Heart left ventricle (tissue), 16 donors: ENCODE results near the gene DAD1. TPM values are rescaled to one million over a fixed set of nuclear protein-coding genes. Genes with fewer than 3 reads are reported as not detected.
A peak's percentile ranks its signal among the peaks of the same experiment; 100 is the strongest.

Experiments used
- ATAC-seq, 4 donors: fragments of 200-7000 bp; cut with Tn5 transposase; one replicate each; pipeline ENCODE4 v1.9.1; 2020 to 2022; ENCODE audit warnings: moderate library complexity in 4 of 4, mild to moderate bottlenecking in 3 of 4, moderate number of reproducible peaks in 1 of 4
- DNase-seq, 5 donors: peaks; one replicate each; pipeline ENCODE4 v3.0.0-alpha.2; 2020
- H3K27ac ChIP-seq, 12 donors: fragments of 200-600 bp; sonication (generic) in 4 of 12; one replicate each; pipeline versions ENCODE4 v1.5.0 to v1.8.0; 2016 to 2022; ENCODE audit warnings: mild to moderate bottlenecking in 2 of 12
- H3K27me3 ChIP-seq, 9 donors: fragments of 200-600 bp; sonication (generic) in 2 of 9; one replicate each; pipeline versions ENCODE4 v1.5.1 to v1.8.0; 2016 to 2022; ENCODE audit warnings: mild to moderate bottlenecking in 3 of 9
- H3K36me3 ChIP-seq, 9 donors: fragments of 200-600 bp; sonication (generic) in 2 of 9; one replicate each; pipeline versions ENCODE4 v1.5.0 to v1.8.0; 2018 to 2022; ENCODE audit warnings: mild to moderate bottlenecking in 2 of 9
- H3K4me1 ChIP-seq, 12 donors: fragments of 200-600 bp; sonication (generic) in 4 of 12; one replicate each; pipeline versions ENCODE4 v1.5.0 to v1.8.0; 2016 to 2022; ENCODE audit warnings: mild to moderate bottlenecking in 3 of 12
- H3K4me3 ChIP-seq, 12 donors: fragments of 200-600 bp; sonication (generic) in 4 of 12; one replicate each; pipeline versions ENCODE4 v1.5.0 to v1.8.0; 2017 to 2022; ENCODE audit warnings: mild to moderate bottlenecking in 9 of 12, moderate library complexity in 4 of 12
- H3K9me3 ChIP-seq, 12 donors: fragments of 200-600 bp; sonication (generic) in 4 of 12; one replicate each; pipeline versions ENCODE4 v1.5.0 to v1.8.0; 2016 to 2022; ENCODE audit warnings: mild to moderate bottlenecking in 1 of 12
- POLR2A ChIP-seq, 2 donors: fragments of 450-650 bp; IDR thresholded peaks; one replicate each; pipeline ENCODE4 v1.6.1; 2017; ENCODE audit warnings: antibody characterized with exemption in 2 of 2, mild to moderate bottlenecking in 2 of 2, moderate library complexity in 2 of 2
- WGBS, 4 donors: extraction: QIAGEN DNeasy Blood & Tissue Kit in 2 of 4; methylation state at CpG; one replicate each; pipeline versions ENCODE4 v1.1.5 to v1.1.7; 2013 to 2018; 5-methylcytosine and 5-hydroxymethylcytosine counted together
- intact Hi-C, 10 donors: fragments of 100-400 bp; cut with DNase I; formaldehyde crosslinking; loops; one replicate each; pipeline versions ENCODE4 v1.11.1 to v1.14.2; 2022
- polyA plus RNA-seq, 2 donors: library from polyadenylated mRNA; stranded (reverse); fragments of 200-250 nt; gene quantifications; one replicate each; pipeline ENCODE4 v1.2.3, GENCODE V29; 2013
- total RNA-seq, 9 donors: library from RNA; depleted of rRNA in 2 of 9; stranded (reverse); fragments of >200 nt in 2 of 9; fragmentation: NEBNext Ultra II Directional in 3 of 9; extraction: Animal tissue kit (Norgen Biotek cat#: 25700) in 3 of 9; gene quantifications; one replicate each; pipeline versions ENCODE4 v1.1.0 to v1.2.4, GENCODE V29; 2016 to 2023
- TF ChIP-seq, protein P1 (sequence below), 12 donors: fragments of 200-600 bp; sonication (generic) in 4 of 12; IDR thresholded peaks; one replicate each; pipeline versions ENCODE4 v1.5.0 to v1.8.0; 2018 to 2022; ENCODE audit warnings: antibody characterized with exemption in 12 of 12, mild to moderate bottlenecking in 5 of 12
- donor health status: ischemic (EF 13 %, LVEDD 7.1; RV severe dilation, severe dysfunction).
- donor health status: healthy with polysubstance abuse.
- donor health status: DM: no; HTN: yes; CAD: no.
- donor health status: DM: no; HTN: no; CAD: no.
- donor health status: ischemic (EF 25% LVEDD 6.9; RV normal size, moderate dysfunction).
- donor health status: ischemic (EF 25% LVEDD 5.7; RV mildly dilated, moderate dysfunction).
- donor health status: healthy.
- donor health status: DM: yes; HTN: yes; CAD: no.
- donor health status: ischemic (EF 35%, LVEDD 5.7; RV mildly dilated, moderate dysfunction).
- donor health status: nonischemic (EF 11% LVEDD 7.7; RV severe dilation, severe dysfunction).
- donor health status: DM: yes; HTN: yes; CAD: no.
- donor health status: PGD.
- donor health status: ischemic (EF 29% LVEDD 5.4; RV normal size, mild dysfunction).
- donor health status: nonischemic (EF 23%, LVEDD 6.1; RV moderate dilation, normal function).

DAD1 gene
- total and polyA plus RNA-seq, 11 donors: 108 to 402 (median 147) TPM

DNA sequence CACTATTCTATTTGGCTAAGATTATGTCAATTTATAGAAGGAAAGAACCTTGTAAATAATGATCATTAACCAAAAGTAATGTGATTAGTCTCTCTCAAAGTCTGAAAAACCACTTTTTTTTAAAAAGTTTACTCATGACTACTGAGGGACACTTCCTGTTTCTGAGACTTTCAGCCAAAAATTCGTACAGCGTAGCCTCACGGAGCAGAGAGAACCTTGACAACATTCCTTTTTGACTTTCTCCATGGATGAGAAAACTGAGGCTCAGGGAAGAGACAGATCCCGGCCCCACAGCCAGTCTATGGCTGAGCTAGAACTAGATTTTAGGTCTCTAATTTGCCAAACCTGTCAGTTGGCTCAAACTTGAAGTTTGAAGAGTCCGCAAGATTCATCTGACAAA is 68.2 kb downstream of the DAD1 start:
- H3K4me3 ChIP-seq: peak overlapping the region in 1 of 12 donors; percentile 33
- H3K27ac ChIP-seq: peak overlapping the region in 3 of 12 donors; percentile 5 to 77 (median 22)
- intact Hi-C loops: no loop called here

DNA sequence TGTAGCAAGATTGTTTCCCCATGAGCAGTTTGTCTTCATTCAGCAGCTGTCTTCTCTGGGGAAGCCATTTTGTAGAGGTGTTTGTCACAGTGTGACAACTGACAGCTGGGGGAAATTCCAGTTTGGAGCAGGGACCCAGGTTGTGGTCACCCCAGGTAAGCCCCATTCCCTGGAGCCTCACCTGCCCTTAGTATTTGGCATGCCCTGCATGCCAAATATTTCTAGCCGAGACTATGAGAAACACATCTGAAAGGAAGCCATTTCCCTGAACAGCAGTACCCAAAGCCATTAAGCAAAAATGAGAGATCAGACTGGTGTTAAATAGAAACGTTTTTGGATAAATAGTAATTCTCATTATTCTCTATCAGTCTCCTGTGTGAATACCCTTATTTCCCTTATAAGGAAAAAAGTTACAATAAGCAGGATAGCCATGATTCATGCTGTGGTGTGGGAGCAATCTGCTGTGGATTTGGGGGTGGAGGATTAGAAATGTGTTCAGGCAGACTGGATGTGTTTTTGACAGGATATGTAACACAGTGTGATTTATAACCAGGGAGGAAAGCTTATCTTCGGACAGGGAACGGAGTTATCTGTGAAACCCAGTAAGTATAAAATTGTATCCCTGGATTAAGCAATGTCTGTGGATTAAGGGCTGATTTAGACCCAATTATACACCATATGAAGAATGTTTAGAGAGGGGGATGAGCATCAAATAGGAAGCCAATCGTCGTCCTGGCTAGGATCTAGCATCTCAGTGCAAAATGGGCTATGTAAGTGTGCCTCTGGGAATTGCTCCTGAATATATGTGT is 68.9 kb downstream of the DAD1 start:
- peak overlapping the region in 1 of 12 donors; percentile 33 for H3K4me3 ChIP-seq
- no peak for DNase-seq
- H3K36me3 ChIP-seq: no peaks in the 10 kb centered on the region
- ATAC-seq: no peak
- no peaks in the 10 kb centered on the region for H3K27me3 ChIP-seq
- TF ChIP-seq, protein P1, sequence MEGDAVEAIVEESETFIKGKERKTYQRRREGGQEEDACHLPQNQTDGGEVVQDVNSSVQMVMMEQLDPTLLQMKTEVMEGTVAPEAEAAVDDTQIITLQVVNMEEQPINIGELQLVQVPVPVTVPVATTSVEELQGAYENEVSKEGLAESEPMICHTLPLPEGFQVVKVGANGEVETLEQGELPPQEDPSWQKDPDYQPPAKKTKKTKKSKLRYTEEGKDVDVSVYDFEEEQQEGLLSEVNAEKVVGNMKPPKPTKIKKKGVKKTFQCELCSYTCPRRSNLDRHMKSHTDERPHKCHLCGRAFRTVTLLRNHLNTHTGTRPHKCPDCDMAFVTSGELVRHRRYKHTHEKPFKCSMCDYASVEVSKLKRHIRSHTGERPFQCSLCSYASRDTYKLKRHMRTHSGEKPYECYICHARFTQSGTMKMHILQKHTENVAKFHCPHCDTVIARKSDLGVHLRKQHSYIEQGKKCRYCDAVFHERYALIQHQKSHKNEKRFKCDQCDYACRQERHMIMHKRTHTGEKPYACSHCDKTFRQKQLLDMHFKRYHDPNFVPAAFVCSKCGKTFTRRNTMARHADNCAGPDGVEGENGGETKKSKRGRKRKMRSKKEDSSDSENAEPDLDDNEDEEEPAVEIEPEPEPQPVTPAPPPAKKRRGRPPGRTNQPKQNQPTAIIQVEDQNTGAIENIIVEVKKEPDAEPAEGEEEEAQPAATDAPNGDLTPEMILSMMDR (IDR thresholded peaks at IDR 0.05): no peak
- TF ChIP-seq POLR2A (IDR thresholded peaks at IDR 0.05): no peak
- peaks cover 0 to 42% (median 6%) of the 10 kb centered on the region in 12 donors for H3K4me1 ChIP-seq
- H3K9me3 ChIP-seq: no peaks in the 10 kb centered on the region
- 65 to 69% (median 66%) methylated on average over 6 of the region's 6 CpGs for WGBS, 4 donors
- peak overlapping the region in 3 of 12 donors; percentile 5 to 77 (median 22) for H3K27ac ChIP-seq
- intact Hi-C loops: no loop called here

More for the DNA sequence above, 68.2 kb downstream of the DAD1 start:
- WGBS, 4 donors: 73 to 81% (median 76%) methylated on average over 5 of the region's 5 CpGs
- ATAC-seq (no peak), DNase-seq (no peak)
- TF ChIP-seq POLR2A (IDR thresholded peaks at IDR 0.05): no peak
- TF ChIP-seq, protein P1 (IDR thresholded peaks at IDR 0.05): no peak
- Histone ChIP-seq H3K4me1 (peaks cover 0 to 35% (median 3%) of the 10 kb centered on the region in 12 donors), H3K36me3 (no peaks in the 10 kb centered on the region), H3K9me3 (no peaks in the 10 kb centered on the region), H3K27me3 (no peaks in the 10 kb centered on the region)

DNA sequence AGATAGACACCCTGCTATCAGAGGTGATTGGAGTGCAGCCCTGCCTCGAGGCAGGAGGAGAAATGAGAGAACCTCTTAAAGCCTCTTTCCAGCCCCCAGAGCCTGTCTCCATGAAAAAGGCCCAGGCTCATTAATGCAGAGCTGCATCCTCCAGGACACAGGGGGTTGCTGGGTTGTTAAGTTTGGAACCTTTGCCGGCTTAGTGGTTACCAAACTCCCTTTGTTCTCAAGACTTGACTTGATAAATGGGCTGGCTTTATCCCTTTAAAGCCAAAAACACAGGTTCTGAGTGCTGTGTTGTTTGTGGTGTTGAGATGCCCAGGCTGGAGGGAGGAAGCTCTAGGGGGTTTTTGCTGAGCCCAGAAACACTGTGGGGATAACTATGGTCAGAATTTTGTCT is 71.0 kb downstream of the DAD1 start:
- Histone ChIP-seq H3K9me3 (no peaks in the 10 kb centered on the region), H3K36me3 (no peaks in the 10 kb centered on the region), H3K4me3 (peak overlapping the region in 1 of 12 donors; percentile 15), H3K27ac (peak overlapping the region in 1 of 12 donors; percentile 25), H3K27me3 (no peaks in the 10 kb centered on the region), H3K4me1 (peaks cover 0 to 57% (median 20%) of the 10 kb centered on the region in 12 donors)
- TF ChIP-seq, protein P1 (IDR thresholded peaks at IDR 0.05): no peak
- TF ChIP-seq POLR2A (IDR thresholded peaks at IDR 0.05): no peak
- DNase-seq (no peak), ATAC-seq (no peak)
- WGBS, 4 donors: 63 to 82% (median 71%) methylated on average over 2 of the region's 2 CpGs
- intact Hi-C loops: no loop called here

DNA sequence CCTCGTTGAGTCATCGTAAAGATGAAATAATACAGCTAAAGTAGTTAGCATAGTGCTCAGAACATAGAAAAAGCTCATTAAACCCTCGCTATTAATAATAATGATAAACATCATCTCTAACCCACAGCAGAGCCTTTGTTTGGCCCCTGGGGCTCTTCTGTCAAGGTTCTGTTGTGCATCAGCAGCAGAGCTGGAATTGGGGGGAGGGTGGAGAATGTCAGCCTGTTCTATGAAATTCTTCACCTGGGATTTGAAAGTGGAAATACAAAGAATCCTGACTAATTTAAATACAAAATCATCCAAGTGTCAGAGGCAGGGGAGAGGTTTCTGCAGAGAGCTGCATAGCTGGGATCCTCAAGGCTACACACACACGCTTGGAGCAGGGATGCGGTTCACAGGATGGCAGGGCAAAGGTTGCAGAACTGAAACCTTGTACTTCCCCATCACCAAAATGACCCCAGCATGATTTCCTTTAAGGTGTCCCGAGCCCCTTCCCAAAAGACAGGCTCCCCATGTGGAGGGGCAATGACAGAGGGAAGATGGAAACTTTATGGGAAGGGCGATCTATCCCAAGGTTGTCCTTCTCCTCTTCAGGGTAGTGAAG is 71.8 kb downstream of the DAD1 start:
- 88 to 91% (median 89%) methylated on average over 7 of the region's 7 CpGs for WGBS, 4 donors
- Histone ChIP-seq H3K36me3 (no peaks in the 10 kb centered on the region), H3K9me3 (no peaks in the 10 kb centered on the region), H3K4me1 (peaks cover 0 to 57% (median 29%) of the 10 kb centered on the region in 12 donors), H3K27ac (peak overlapping the region in 1 of 12 donors; percentile 25), H3K27me3 (no peaks in the 10 kb centered on the region), H3K4me3 (peak overlapping the region in 1 of 12 donors; percentile 15)
- TF ChIP-seq, protein P1 (IDR thresholded peaks at IDR 0.05): no peak
- no peak for TF ChIP-seq POLR2A (IDR thresholded peaks at IDR 0.05)
- ATAC-seq: no peak
- DNase-seq: no peak
- intact Hi-C loops: no loop called here
